HepG2 (cell line): ENCODE results near the gene LEFTY2. TPM values are rescaled to one million over a fixed set of nuclear protein-coding genes. Genes with fewer than 3 reads are reported as not detected.

Experiments used
- ATAC-seq: fragments of 200-7000 bp; cut with Tn5 transposase; 3 replicates; pipeline ENCODE4 v1.9.1; 2020; ENCODE audit warnings: mild to moderate bottlenecking, moderate library complexity
- BruUV-seq: library from RNA; stranded (reverse); fragments of 400-500 nt; replicated peaks from 2 replicates; lab custom pipeline; 2021; lab: Mats Ljungman, UMichigan
- CTCF ChIA-PET: fragments of 300-600 bp; formaldehyde crosslinking; extraction: SDS; loops from one replicate; lab custom pipeline; 2021; ENCODE audit warnings: low total read pairs, inconsistent platforms, low intra/inter-chr PET ratio; lab: Yijun Ruan, JAX
- POLR2A ChIA-PET: fragments of 350-600 bp; sonication (Branson Sonifier 250); formaldehyde crosslinking; loops from one replicate; lab custom pipeline; 2020; ENCODE audit warnings: antibody characterized with exemption, inconsistent platforms; lab: Yijun Ruan, JAX
- DNase-seq: peaks from one replicate; pipeline ENCODE4 v3.0.0-alpha.2; 2015; ENCODE audit warnings: low spot score
- FAIRE-seq: peaks from 3 replicates; lab custom pipeline; 2011; peaks lifted over from hg19 to GRCh38; lab: Jason Lieb, UNC
- H2AFZ ChIP-seq: one replicate; pipeline ENCODE4 v1.6.1; 2011; ENCODE audit warnings: low read length, inconsistent platforms
- H3K27ac ChIP-seq: fragments of 300-600 bp; 3 replicates; pipeline ENCODE4 v1.8.0; 2011; ENCODE audit warnings: mixed run types, mild to moderate bottlenecking, mixed read lengths, low read length, inconsistent platforms; ENCODE audit not compliant: insufficient read depth; ENCODE audit errors: extremely low read length
- H3K27me3 ChIP-seq, 2 experiments: fragments of 200-600 bp in 1 of 2; 2 replicates in 1 of 2; 3 replicates in 1 of 2; pipeline versions ENCODE4 v1.6.0 to v1.8.0; 2011; ENCODE audit warnings: low read length in 2 of 2, mild to moderate bottlenecking in 2 of 2, moderate library complexity in 2 of 2, inconsistent platforms in 1 of 2; ENCODE audit not compliant: insufficient read depth in 2 of 2, control insufficient read depth in 1 of 2
- H3K36me3 ChIP-seq, 2 experiments: fragments of 200-600 bp in 1 of 2; replicated peaks in 1 of 2; 2 replicates in 1 of 2; 3 replicates in 1 of 2; pipeline versions ENCODE4 v1.5.1 to v1.8.0; 2011; ENCODE audit warnings: low read length in 2 of 2, inconsistent platforms in 1 of 2; ENCODE audit not compliant: insufficient read depth in 2 of 2, control insufficient read depth in 1 of 2
- H3K4me1 ChIP-seq: 2 replicates; pipeline ENCODE4 v1.5.1; 2012; ENCODE audit warnings: low read length, inconsistent platforms; ENCODE audit not compliant: insufficient read depth
- H3K4me2 ChIP-seq: 2 replicates; pipeline ENCODE4 v1.6.0; 2011; ENCODE audit warnings: low read depth, low read length, inconsistent platforms
- H3K4me3 ChIP-seq, 3 experiments: fragments of 200-600 bp in 1 of 3; sonication (generic), shearing (Covaris generic) in 1 of 3; replicated peaks in 1 of 3; 2 replicates each; pipeline ENCODE4 v1.5.1; 2011 to 2016; ENCODE audit warnings: low read length in 3 of 3, inconsistent platforms in 2 of 3, low read depth in 2 of 3, mild to moderate bottlenecking in 2 of 3, control low read depth in 1 of 3, mixed read lengths in 1 of 3; ENCODE audit not compliant: insufficient read depth in 1 of 3
- H3K79me2 ChIP-seq: one replicate; pipeline ENCODE4 v1.6.1; 2011; ENCODE audit warnings: low read length, inconsistent platforms; ENCODE audit not compliant: insufficient read depth
- H3K9ac ChIP-seq: 2 replicates; pipeline ENCODE4 v1.6.0; 2011; ENCODE audit warnings: mild to moderate bottlenecking, low read depth, low read length, inconsistent platforms; ENCODE audit not compliant: insufficient read depth
- H3K9me3 ChIP-seq: 2 replicates; pipeline ENCODE4 v1.5.1; 2012; ENCODE audit warnings: mild to moderate bottlenecking, low read length
- H4K20me1 ChIP-seq: 2 replicates; pipeline ENCODE4 v1.6.0; 2011; ENCODE audit warnings: inconsistent platforms, mild to moderate bottlenecking, low read length, moderate library complexity; ENCODE audit not compliant: insufficient read depth
- AKAP8 ChIP-seq: sonication (generic); formaldehyde crosslinking; IDR thresholded peaks from 2 replicates; pipeline ENCODE4 v1.5.1; 2020; ENCODE audit warnings: mild to moderate bottlenecking, missing genetic modification reagents
- CREM ChIP-seq, 2 experiments: sonication (generic) in 1 of 2; formaldehyde crosslinking in 1 of 2; IDR thresholded peaks; 2 replicates each; pipeline versions ENCODE4 v1.4.0 to v1.6.1; 2016 to 2020; ENCODE audit warnings: antibody characterized with exemption in 1 of 2, mild to moderate bottlenecking in 1 of 2, missing genetic modification reagents in 1 of 2
- KIAA2018 ChIP-seq: sonication (generic); formaldehyde crosslinking; IDR thresholded peaks from 2 replicates; pipeline ENCODE4 v1.5.0; 2020; ENCODE audit warnings: mild to moderate bottlenecking, missing genetic modification reagents, borderline replicate concordance
- MATR3 ChIP-seq: sonication (generic); formaldehyde crosslinking; IDR thresholded peaks from 2 replicates; pipeline ENCODE4 v1.4.0; 2020; ENCODE audit warnings: missing genetic modification reagents
- SRSF1 ChIP-seq: fragments of 200-400 bp; formaldehyde crosslinking; optimal IDR thresholded peaks from 2 replicates; pipeline ENCODE3; 2017; ENCODE audit warnings: mild to moderate bottlenecking, low read depth, low read length, moderate library complexity
- ZNF605 ChIP-seq: sonication (generic); formaldehyde crosslinking; IDR thresholded peaks from 2 replicates; pipeline ENCODE4 v1.8.0; 2022; ENCODE audit warnings: mild to moderate bottlenecking, missing genetic modification reagents
- ZNF773 ChIP-seq: sonication (generic); formaldehyde crosslinking; IDR thresholded peaks from 2 replicates; pipeline ENCODE4 v1.4.0; 2020; ENCODE audit warnings: missing genetic modification reagents, borderline replicate concordance
- WGBS: methylation state at CpG from one replicate; pipeline ENCODE4 v1.1.6; 2017; ENCODE audit warnings: low lambda C conversion rate; 5-methylcytosine and 5-hydroxymethylcytosine counted together
- in situ Hi-C: cut with HindIII; loops from 2 replicates; pipeline ENCODE4 v1.10.0; 2017; ENCODE audit warnings: low pct_unique_long_range_greater_than_20kb; ENCODE audit not compliant: extremely low pct_ligation_motif_present
- intact Hi-C: fragments of 100-400 bp; cut with micrococcal nuclease; formaldehyde crosslinking; loops from one replicate; pipeline ENCODE4 v1.10.0; 2022; ENCODE audit not compliant: unreplicated experiment
- polyA plus RNA-seq, 8 experiments: library from polyadenylated mRNA; depleted of rRNA in 3 of 8; stranded (reverse) in 7 of 8; unstranded in 1 of 8; fragments of >200 nt; fragmentation: Illumina TruSeq in 4 of 8; extraction: Trizol in 4 of 8; gene quantifications; 2 replicates each; pipeline versions ENCODE4 v1.2.1 to v1.2.3, GENCODE V29; 2011 to 2016; ENCODE audit warnings: low read depth in 4 of 8, missing spikeins in 1 of 8, mixed read lengths in 1 of 8; ENCODE audit not compliant: insufficient read depth in 1 of 8
- total RNA-seq, 5 experiments: library from RNA; depleted of rRNA; stranded (reverse); fragments of >200 nt; fragmentation: Illumina TruSeq; extraction: Trizol; gene quantifications; 2 replicates each; pipeline ENCODE4 v1.2.3, GENCODE V29; 2016; ENCODE audit warnings: low read depth in 1 of 5
- TF ChIP-seq, protein P1 (sequence below): sonication (generic); formaldehyde crosslinking; IDR thresholded peaks from 2 replicates; pipeline ENCODE4 v1.4.0; 2020; ENCODE audit warnings: missing genetic modification reagents, borderline replicate concordance

LEFTY2 gene
- total and polyA plus RNA-seq, 2 of the 13 experiments (the other 11 are each of a cell fraction or from before 2014, with no cell fraction given), result 0.13 to 0.33 TPM

DNA sequence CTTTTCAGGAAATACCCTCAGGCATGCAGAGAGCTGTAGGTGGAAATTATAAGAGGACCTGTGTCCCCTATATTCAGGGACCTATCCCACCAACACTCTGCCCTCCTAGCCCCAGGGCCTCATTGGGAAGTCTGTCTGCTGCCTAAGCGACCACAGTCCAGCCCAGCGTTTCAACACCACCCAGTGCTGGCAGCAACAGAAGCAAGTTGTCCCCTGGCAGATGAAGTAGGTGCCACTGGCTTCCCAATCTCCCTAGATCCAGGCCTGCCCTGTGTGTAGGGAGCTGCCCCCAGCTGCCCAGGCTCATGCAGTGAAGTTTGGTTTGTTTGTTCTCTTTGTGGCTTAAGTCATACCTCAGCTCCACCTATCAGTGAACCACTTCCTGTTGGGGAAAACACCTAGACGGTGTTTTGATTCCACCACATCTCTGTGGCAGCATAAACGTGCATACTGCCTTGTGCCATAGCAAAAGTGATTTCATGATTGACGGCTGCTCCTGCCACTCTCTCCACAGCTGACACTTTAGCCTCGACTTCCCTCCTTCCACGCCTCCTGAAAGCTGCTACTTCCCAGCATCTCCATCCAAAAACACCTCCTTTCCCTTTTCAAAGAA lies 44.0 kb downstream of the LEFTY2 start:
- Histone ChIP-seq H3K4me2 (peak overlapping the region; percentile 75), H3K36me3 (no peaks in the 10 kb centered on the region; a peak in 1 of 5 replicates), H3K4me3 (peak overlapping the region in 2 of 3 experiments; percentile 9 to 46; a peak in 2 of 6 replicates), H3K79me2 (no peaks in the 10 kb centered on the region), H3K4me1 (peaks cover 40% of the 10 kb centered on the region), H3K9me3 (no peaks in the 10 kb centered on the region), H3K9ac (peak overlapping the region; percentile 40), H4K20me1 (no peaks in the 10 kb centered on the region), H2AFZ (peak overlapping the region; percentile 71), H3K27ac (no peak overlapping the region), H3K27me3 (no peaks in the 10 kb centered on the region)
- ATAC-seq, result peak; percentile 94
- POLR2A ChIA-PET, result interaction anchor here (0.5 to 3.5 kb wide), 5 partner anchors 10 to 119 kb away, joined by 3 to 29 read pairs (median 7); partner anchors contain the start of genes PYCR2, SRP9 and TMEM63A
- CTCF ChIA-PET, result no interaction called here
- BruUV-seq, result no TSS peak
- DNase-seq, result peak; percentile 68
- WGBS, result 5% methylated on average over 7 of the region's 7 CpGs
- in situ Hi-C loops (no loop called here), intact Hi-C loops (no loop called here)
- peak; percentile 82 for FAIRE-seq
- no peak for TF ChIP-seq KIAA2018 (CRISPR knock-in tag)
- TF ChIP-seq ZNF605, result no peak
- no peak for TF ChIP-seq MATR3
- no peak for TF ChIP-seq AKAP8
- no peak for TF ChIP-seq SRSF1
- no peak for TF ChIP-seq CREM (IDR thresholded peaks at IDR 0.05)
- no peak for TF ChIP-seq CREM (CRISPR knock-in tag; IDR thresholded peaks at IDR 0.05)
- TF ChIP-seq ZNF773, result no peak
- TF ChIP-seq, protein P1, sequence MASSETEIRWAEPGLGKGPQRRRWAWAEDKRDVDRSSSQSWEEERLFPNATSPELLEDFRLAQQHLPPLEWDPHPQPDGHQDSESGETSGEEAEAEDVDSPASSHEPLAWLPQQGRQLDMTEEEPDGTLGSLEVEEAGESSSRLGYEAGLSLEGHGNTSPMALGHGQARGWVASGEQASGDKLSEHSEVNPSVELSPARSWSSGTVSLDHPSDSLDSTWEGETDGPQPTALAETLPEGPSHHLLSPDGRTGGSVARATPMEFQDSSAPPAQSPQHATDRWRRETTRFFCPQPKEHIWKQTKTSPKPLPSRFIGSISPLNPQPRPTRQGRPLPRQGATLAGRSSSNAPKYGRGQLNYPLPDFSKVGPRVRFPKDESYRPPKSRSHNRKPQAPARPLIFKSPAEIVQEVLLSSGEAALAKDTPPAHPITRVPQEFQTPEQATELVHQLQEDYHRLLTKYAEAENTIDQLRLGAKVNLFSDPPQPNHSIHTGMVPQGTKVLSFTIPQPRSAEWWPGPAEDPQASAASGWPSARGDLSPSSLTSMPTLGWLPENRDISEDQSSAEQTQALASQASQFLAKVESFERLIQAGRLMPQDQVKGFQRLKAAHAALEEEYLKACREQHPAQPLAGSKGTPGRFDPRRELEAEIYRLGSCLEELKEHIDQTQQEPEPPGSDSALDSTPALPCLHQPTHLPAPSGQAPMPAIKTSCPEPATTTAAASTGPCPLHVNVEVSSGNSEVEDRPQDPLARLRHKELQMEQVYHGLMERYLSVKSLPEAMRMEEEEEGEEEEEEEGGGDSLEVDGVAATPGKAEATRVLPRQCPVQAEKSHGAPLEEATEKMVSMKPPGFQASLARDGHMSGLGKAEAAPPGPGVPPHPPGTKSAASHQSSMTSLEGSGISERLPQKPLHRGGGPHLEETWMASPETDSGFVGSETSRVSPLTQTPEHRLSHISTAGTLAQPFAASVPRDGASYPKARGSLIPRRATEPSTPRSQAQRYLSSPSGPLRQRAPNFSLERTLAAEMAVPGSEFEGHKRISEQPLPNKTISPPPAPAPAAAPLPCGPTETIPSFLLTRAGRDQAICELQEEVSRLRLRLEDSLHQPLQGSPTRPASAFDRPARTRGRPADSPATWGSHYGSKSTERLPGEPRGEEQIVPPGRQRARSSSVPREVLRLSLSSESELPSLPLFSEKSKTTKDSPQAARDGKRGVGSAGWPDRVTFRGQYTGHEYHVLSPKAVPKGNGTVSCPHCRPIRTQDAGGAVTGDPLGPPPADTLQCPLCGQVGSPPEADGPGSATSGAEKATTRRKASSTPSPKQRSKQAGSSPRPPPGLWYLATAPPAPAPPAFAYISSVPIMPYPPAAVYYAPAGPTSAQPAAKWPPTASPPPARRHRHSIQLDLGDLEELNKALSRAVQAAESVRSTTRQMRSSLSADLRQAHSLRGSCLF (CRISPR knock-in tag), result no peak
